Measurements from ENCODE around the gene ADGRL2.

GRCh38 chr1:81869307-81869706 is 68.6 kb downstream of the ADGRL2 start:
- no peak for TF ChIP-seq CTCF (IDR thresholded peaks at IDR 0.05)
- no peak for TF ChIP-seq ZFX (IDR thresholded peaks at IDR 0.05; ENCODE audit: borderline replicate concordance)

Measured in 22Rv1 (cell line).